D341Med (cell line): ENCODE measurements around the gene C9orf85.
"Not testable (repeated sequence)": the region's sequence is repeated elsewhere in the genome, so short reads cannot be mapped to it uniquely, and the experiment has no call there.

ENCODE experiments used
- DNase-seq: peaks from one replicate; pipeline ENCODE4 v3.0.0; 2012; ENCODE audit warnings: low spot score

C9orf85 gene

DNA sequence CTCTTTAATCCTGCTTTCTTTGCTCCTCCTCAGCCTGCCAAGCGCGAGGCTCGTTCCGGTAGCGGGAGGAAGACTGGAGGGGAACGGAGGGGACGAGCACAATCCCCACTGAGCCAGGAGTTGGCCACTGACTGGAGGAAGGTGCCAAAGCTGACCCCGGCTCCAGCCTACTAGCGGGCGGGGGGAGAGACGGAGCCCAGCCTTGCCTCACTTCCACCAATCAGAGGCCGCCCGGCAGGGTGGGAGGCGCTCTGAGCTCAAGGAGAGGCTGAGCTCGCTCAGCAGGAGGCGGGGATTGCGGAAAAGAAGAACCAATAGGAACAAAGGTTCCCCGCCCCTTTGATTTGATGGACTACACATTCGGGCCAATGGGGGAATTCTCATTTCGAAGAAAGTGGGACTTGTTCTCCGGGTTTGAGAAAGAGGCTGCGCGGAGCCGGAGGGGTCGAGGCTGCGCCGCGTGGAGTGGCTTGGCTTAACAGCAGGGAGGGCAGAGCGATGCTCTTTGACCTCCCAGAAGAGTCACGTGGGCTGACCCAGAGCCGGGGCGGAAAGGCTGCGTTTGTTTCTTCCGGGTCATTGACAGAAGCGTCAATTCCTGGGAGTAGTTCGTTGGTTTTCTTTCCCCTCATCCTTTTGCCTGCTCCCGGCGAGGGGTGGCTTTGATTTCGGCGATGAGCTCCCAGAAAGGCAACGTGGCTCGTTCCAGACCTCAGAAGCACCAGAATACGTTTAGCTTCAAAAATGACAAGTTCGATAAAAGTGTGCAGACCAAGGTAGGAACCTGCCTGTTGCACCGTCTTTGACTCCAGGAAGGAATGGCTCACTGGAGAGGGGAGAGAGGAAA is at the start of gene C9orf85, which contains the start of gene ABHD17B:
Gene C9orf85, plus strand, starts transcription at position 579 of the 847 bp plus-strand sequence. Its CDS starts 96 bp downstream, at position 675.
Gene ABHD17B, minus strand, starts transcription at position 133 of the 847 bp plus-strand sequence. CDS start 36,113 bp downstream, outside the sequence.
- peak; percentile 95 for DNase-seq

DNA sequence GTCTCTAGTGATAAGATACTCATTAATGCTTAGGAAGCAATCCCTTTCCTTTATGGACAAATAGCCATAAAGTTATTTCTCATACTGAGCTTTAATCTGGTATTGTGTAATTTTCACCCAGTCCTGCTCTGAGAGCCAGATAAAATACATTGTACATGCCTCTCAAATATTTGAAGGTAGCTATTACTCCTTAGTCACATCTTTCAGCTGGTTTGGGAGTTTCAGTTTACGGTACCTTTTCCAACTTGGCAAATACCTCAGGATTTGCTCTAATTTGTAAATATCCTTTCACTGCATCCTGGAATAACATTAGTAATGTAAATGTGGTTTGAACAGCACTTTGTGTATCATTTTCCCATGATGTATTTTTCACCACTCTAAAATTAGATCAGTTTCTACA is 47.8 kb upstream of the C9orf85 start:
- DNase-seq: no peak

DNA sequence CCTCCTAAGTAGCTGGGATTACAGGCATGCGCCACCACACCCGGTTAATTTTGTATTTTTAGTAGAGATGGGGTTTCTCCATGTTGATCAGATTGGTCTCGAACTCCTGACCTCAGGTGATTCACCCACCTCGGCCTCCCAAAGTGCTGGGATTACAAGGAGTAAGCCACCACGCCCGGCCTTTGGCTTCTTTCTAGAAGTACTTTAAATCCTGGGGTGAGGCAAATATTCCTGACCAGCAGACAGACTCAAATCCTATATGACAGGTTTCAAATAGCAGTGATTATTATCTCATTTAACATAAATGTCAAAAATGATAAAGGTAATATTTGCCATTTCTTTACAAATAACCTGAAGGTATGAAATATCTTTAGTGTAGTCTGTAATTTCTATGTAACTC is 36.1 kb upstream of the C9orf85 start:
- DNase-seq: no peak

DNA sequence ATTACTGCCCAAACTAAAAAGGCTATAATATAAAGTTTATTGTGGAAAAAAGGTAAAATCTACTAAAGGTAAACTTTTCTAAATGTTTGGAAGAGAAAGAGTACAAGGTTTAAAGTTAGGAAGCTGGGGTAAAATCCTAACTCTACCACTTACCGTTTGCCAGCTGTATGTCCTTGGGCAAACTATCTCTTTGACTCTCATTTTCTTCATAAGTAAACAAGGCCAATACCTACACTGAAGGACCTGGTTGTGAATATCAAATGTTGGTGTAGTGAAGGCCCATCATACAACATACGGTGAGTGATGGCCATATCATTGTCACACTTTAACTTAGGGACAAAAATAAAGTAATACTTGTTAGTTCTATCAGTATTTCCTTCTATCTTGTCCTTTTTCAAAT is 35.3 kb upstream of the C9orf85 start:
- DNase-seq: no peak

- no peak for DNase-seq
Measured at GRCh38 chr9:71876829-71877228, 34.6 kb upstream of the C9orf85 start.

GRCh38 chr9:71878327-71879274 is 32.8 kb upstream of the C9orf85 start:
- DNase-seq: no peak

DNA sequence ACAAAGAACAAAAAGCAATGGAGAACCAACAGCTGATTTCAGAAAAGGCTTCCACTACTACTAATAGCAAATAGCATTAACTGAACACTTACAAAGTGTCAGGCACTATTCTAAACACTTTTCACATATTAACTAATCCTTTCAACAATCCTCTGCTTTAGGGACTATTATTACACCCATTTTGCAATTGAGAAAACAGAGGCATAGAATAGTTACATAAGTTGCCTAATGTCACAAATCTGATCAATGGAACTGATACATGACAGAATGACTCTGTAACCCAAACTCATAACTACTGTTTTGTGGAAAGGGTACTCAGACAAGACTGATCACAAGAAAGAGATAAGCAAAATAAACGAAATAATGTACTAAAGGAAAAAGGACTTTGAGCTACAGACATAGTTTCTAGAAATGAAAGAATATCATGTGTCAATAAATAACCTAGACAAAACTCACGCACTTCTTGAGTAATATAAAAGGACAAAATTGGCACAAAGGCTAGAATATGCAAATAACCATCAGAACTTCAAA is 31.7 kb upstream of the C9orf85 start:
- DNase-seq: no peak

GRCh38 chr9:71884005-71884404 is 27.4 kb upstream of the C9orf85 start:
- DNase-seq: no peak

DNA sequence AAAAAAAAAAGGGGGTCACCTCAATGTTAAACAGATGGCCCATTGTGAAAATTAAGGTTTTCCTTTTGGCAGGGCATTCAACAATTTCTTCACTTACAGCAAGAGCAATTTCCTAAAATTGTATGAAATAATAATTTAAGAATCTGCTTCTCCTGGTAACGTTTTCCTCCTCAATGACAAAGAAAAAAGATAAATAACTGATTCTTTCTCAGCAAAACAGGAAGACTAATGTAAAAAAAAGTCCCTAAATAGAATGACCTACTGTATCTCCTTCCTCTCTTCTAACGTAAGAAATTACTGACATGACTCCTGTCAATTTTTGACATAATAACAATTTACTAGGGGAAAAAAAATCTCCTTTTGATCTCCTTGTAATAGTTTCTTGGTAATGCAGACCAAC is 26.0 kb upstream of the C9orf85 start:
- no peak for DNase-seq

DNA sequence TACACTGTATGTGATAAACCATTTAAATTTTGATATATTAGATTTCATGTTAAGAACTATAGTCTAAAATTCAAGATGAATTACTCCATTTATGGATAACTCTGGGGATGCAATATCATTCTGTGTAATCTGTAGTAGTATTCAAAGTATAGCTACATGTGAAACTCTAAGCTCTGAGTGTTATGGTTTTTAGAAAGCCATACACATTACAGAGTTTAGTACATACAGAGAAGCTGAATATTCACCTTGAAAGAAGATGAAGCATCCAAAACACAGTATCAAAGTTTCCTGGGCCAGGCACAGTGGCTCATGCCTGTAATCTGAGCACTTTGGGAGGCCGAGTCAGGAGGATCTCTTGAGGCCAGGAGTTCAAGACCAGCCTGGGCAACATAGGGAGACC is 25.4 kb upstream of the C9orf85 start:
- no peak for DNase-seq

DNA sequence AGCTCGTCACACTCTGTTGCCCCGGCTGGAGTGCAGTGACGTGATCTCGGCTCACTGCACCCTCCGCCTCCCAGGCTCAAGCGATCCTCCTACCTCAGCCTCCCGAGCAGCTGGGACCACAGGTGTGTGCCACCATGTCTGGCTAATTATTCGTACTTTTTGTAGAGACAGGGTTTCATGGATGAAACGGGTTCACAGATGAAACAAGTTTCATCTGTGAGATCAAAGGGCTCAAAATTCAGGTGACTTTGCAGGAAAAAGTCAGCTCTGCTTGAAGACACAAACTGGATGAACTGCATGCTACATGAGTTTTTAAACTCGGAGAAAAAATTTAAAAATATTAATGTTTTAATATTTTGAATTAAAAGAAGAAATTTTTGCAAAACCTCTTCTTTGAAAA is 24.9 kb upstream of the C9orf85 start:
- DNase-seq: no peak

GRCh38 chr9:71887362-71887761 is 24.1 kb upstream of the C9orf85 start:
- no peak for DNase-seq

GRCh38 chr9:71890042-71890679 is 21.3 kb upstream of the C9orf85 start:
- no peak for DNase-seq

DNA sequence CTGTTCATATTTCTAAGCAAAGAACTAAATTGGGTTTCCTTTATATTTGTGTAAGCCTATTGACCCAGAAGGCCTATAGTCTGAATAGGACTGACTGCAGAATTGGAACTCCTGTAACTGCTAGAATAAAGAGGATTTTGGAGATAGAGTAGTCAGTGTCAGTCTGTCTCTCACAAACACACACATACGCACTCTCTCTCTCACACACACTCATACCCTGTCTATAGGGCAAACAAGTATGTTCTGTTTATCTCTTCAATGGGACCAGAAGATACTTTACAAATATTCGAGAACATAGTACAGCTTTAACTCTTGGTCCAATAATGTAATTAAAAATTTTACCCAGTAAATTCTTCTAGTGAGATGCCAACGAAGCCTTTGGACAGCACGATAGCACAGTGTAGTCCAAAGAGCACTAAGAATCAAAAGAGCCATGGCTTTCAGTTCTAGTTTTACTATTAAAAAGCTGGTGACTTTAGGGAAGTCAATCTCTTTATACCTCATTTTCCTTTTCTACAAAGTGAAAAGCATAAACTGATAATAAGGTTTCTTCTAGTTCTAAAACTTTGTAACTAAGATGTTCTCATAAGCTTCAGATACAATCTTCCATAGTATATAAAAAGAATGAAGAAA is 19.8 kb upstream of the C9orf85 start:
- no peak for DNase-seq

- DNase-seq: no peak
Measured at GRCh38 chr9:71895117-71895516, 16.3 kb upstream of the C9orf85 start.

- no peak for DNase-seq
Measured at GRCh38 chr9:71895955-71896354, 15.5 kb upstream of the C9orf85 start.

GRCh38 chr9:71896761-71897160 is 14.7 kb upstream of the C9orf85 start:
- DNase-seq: no peak

- DNase-seq: no peak
Measured at GRCh38 chr9:71897577-71897976, 13.9 kb upstream of the C9orf85 start.

DNA sequence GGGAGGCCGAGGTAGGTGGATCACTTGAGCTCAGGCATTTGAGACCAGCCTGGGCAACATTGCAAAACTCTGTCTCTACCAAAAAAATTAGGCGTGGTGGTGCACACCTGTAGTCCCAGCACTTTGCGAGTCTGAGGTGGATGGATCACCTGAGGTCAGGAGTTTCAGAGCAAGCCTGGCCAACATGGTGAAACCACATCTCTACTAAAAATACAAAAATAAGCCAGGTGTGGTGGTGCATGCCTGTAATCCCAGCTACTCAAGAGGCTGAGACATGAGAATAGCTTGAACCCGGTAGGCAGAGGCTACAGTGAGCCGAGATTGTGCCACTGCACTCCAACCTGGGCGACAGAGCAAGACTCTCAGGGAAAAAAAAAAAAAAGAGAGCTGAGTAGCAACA is 12.7 kb upstream of the C9orf85 start:
- DNase-seq: not testable (repeated sequence)

DNA sequence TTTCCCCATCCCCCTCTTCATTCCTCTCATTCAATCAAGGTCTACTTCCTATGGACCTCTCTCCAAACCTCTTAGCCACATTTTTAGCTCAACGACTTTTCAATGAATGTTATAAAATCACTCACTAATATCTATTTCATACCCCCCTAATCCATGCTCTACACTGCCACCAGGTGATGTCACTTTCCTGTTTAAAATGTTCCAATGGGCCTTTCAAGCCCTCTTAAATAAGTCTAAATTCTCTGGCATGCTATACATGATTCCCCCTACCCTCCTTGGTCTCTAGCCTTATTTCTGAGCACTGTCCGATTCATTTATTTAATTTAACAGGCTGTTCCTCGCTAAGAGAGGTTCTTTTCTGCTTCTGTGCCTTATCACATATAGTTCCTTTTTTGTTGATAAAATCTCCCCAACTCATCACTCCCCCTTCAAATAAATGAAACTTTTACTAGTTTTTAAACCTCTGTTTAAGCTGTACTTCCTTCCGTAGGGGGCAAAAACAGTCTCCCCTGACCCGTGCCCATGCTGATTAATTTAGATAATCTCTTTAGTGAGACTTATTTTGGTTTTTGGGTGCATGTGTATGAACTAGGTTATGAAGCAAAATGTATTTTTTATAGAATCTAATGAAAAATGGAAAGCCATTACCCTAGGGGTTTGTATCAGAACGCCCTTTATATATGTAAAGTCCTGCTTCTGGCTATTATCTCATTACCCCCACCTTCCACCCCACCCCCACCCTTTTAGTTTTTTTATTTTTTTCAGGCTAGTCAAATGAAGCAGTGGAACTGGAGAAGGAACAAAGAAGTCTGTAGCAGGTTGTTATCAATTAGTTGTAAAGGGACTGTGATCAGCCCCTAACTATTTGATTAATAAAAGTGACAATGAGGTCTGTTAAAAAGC is 9.5 kb upstream of the C9orf85 start:
- DNase-seq: no peak
